GM12872 (cell line): Measurements from ENCODE around the gene FANK1.
"Not testable (repeated sequence)": the region's sequence is repeated elsewhere in the genome, so short reads cannot be mapped to it uniquely, and the experiment has no call there.

ENCODE experiments used
- TF ChIP-seq, protein P1 (sequence below): IDR thresholded peaks from 3 replicates; pipeline ENCODE4 v1.5.1; 2011; ENCODE audit warnings: low read depth, mild to moderate bottlenecking, low read length, moderate library complexity; ENCODE audit not compliant: insufficient read depth

The FANK1 gene, protein sequence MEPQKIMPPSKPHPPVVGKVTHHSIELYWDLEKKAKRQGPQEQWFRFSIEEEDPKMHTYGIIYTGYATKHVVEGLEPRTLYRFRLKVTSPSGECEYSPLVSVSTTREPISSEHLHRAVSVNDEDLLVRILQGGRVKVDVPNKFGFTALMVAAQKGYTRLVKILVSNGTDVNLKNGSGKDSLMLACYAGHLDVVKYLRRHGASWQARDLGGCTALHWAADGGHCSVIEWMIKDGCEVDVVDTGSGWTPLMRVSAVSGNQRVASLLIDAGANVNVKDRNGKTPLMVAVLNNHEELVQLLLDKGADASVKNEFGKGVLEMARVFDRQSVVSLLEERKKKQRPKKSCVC

DNA sequence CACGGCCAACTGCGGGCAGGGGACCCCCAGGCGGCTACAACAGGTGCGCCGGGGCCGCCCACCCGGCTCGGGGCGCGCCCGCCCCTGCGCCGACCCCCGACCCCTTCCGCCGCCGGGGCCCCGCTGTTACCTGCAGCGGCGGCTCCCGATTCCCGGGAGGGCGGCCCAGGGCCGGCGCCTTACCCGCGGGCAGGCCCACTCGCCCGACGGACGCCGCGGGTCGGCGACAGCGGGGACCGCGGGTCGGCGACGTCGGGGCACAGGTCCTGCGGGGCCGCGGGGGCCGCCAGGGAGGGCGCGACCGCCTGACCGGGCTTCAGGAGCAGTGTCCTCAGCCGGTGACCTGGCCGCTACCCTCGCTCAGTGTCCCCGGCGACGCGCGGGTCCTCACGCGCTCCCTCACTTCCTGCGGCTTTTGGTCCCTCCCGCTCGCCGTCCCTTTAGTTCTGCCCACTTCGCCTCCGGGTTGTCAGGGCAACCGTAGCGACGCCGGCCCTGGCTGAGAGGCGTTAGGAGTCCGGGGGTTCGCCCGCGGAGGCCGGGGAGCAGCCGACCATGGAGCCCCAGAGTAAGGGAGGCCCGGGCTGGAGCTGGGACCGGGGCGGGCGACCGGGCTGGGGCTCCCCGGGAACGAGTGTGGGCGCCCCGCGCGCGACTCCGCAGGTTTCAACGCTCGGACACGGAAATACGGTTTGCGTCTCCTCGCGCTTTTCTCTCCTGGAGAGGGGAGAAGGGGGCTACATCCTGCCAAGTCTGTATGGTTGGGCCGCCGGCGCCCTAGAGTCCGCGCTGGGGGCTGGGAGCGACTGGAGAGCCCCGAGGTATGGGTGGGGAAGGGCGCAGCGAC, at the start of gene FANK1:
Gene FANK1 (plus strand): TSS at position 477 of the 847 bp plus-strand sequence. CDS start 79 bp downstream, at position 556.
- TF ChIP-seq, protein P1, sequence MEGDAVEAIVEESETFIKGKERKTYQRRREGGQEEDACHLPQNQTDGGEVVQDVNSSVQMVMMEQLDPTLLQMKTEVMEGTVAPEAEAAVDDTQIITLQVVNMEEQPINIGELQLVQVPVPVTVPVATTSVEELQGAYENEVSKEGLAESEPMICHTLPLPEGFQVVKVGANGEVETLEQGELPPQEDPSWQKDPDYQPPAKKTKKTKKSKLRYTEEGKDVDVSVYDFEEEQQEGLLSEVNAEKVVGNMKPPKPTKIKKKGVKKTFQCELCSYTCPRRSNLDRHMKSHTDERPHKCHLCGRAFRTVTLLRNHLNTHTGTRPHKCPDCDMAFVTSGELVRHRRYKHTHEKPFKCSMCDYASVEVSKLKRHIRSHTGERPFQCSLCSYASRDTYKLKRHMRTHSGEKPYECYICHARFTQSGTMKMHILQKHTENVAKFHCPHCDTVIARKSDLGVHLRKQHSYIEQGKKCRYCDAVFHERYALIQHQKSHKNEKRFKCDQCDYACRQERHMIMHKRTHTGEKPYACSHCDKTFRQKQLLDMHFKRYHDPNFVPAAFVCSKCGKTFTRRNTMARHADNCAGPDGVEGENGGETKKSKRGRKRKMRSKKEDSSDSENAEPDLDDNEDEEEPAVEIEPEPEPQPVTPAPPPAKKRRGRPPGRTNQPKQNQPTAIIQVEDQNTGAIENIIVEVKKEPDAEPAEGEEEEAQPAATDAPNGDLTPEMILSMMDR, result not testable (repeated sequence)

DNA sequence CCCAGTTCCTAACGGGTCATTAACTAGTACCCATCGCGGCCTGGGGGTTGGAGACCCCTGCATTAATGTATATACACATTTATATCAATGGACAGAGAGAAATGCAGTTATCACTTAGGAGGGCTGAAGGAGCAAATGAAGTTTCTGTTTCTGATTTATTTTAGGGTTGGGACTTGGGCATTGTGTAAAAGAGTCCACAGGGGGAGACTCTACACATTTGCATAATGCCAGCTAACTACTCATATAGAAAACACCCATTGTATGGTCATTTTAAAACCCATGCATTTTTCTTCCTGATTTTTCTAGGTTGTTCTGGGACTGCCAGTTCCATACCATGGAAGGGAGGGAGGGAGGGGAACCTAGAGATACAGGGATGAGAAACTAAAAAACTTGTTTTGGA, 49.5 kb upstream of the FANK1 start:
- TF ChIP-seq, protein P1, result no peak

DNA sequence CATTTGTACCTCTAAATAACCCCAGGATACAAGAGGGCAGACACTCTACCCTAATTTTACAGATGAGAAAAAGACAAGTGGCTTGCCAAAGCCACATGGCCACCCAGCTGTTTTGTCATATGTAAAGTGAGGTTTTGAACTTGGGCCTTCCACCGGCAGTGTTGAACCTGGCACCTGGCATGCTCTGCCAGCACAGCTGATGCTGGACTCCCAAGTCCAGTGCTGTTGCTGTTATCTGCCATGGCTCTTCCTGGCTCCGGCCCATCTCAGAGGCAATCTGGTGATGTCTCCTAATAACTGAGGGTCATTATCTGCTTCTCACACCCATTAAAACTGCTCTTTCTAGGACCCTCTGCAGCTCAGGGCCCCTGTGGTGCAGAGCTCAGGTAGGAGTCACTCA, 48.0 kb upstream of the FANK1 start:
- TF ChIP-seq, protein P1, result no peak

DNA sequence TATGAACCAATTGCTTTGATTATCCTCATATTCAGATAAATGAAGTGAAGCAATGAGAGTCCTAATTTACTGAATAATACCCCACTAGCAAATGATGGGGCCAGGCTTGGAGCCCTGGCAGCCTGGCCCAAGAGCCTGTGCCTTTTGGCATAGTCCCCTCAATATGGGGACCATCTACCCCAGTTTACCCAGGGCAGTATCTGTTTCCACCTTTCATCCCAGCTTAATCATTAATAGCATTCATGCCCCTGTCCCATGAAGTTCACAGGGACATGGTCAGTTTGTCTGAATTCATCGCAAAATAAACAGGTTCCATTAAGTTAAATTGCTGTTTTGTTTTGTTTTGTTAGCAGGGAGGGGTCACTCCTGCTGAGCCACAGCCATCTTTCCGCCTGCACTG, 47.5 kb upstream of the FANK1 start:
- TF ChIP-seq, protein P1, result no peak

DNA sequence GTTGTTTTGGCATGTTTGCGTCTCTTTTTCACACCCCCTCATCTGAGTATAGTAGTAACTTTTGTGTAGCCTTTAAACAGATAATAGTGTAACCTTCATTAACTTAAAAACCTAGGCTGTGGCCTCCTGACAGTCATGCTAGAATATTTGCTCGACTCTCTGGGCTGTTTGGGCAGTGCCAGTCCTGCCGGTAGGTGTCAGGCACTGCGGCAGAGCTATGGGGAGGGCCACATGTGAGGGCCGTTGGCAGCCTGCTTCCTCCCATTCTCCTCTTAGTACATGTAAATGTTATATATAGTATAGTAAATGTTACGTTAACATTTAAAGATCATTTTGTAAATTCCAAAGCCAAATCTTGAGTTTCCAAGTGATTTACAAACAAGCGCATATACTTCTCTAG, 46.9 kb upstream of the FANK1 start:
- TF ChIP-seq, protein P1, result no peak

DNA sequence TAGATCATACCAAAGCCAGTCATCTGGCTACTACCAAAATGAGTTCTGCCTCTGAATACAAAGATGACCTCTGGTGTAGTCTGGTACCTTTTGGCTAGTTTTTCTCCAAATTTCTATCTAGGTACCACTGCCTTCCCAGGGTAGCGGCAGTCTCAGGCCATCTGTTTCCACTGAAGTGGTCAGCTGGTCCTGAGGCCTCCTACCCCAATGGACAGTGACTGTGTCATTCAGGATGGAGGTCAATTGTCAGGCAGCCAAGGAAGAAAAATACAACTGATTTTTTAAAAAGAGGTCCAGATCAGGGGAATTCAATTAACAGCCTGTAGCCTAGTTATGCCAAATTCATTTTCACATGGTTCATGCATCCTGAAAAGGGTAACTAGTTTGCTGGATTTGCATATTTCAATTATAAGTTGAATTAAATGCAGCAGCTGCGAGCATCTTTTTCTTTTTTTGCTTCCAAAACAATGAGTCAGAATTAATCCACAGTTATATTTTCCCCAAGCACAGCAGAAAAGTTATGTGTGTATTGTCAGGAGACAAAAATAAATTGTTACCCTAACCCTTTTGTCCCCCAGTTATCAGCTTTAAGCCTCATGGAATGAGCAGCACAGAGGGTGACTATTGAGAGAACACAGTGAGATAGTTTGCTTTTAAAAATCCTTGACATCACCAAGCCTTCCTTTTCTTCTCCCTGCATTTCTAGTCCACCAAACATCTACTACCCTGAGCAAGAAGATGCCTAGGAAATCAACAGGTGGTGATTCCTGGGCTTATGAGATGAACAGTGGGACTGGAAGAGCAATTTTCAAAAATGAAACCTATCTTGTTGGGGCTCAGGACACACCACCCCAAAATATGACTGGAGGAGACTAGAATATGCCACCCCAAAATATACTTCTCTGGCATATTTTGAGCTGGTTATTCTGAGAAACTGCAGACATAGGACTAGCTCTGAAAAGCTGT, 45.3 kb upstream of the FANK1 start:
- TF ChIP-seq, protein P1, result no peak
